Activated CD4-positive, CD25-positive, alpha-beta regulatory T cell (primary cell): ENCODE data around the gene TMEM63A.
A peak's percentile ranks its signal among the peaks of the same experiment; 100 is the strongest.

ENCODE experiments used
- DNase-seq, 4 experiments: peaks; one replicate each; lab custom pipeline; 2025; lab: John Stamatoyannopoulos, UW

Gene TMEM63A

GRCh38 chr1:225886159-225887029 lies 4.2 kb upstream of the TMEM63A start:
- no peak for DNase-seq

GRCh38 chr1:225885336-225885735 lies 3.2 kb upstream of the TMEM63A start:
- no peak for DNase-seq

- no peak for DNase-seq
These were observed 1.6 kb upstream of the TMEM63A start for GRCh38 chr1:225883616-225884265.

GRCh38 chr1:225882694-225883615 lies 775 bp upstream of the TMEM63A start:
- no peak for DNase-seq

- DNase-seq, result peak in 2 of 4 experiments; percentile 40 to 41
These were observed 860 bp downstream of the TMEM63A start for GRCh38 chr1:225881081-225881958.

- no peak for DNase-seq
These were observed 1.5 kb downstream of the TMEM63A start for GRCh38 chr1:225880636-225881035.

GRCh38 chr1:225880222-225880588 lies 2.0 kb downstream of the TMEM63A start:
- no peak for DNase-seq

GRCh38 chr1:225879521-225880221 lies 2.5 kb downstream of the TMEM63A start:
- DNase-seq, result peak in 1 of 4 experiments; percentile 10

- DNase-seq, result no peak
These were observed 3.9 kb downstream of the TMEM63A start for GRCh38 chr1:225878282-225878681.

GRCh38 chr1:225877580-225877979 lies 4.6 kb downstream of the TMEM63A start:
- peak in 1 of 4 experiments; percentile 10 for DNase-seq

- no peak for DNase-seq
These were observed 5.2 kb downstream of the TMEM63A start for GRCh38 chr1:225876900-225877510.

GRCh38 chr1:225875044-225875815 lies 7.0 kb downstream of the TMEM63A start:
- no peak for DNase-seq

- DNase-seq, result no peak
These were observed 7.7 kb downstream of the TMEM63A start for GRCh38 chr1:225874431-225874830.

- DNase-seq, result no peak
These were observed 8.8 kb downstream of the TMEM63A start for GRCh38 chr1:225873281-225873850.

GRCh38 chr1:225872075-225872430 lies 10.1 kb downstream of the TMEM63A start:
- no peak for DNase-seq

- no peak for DNase-seq
These were observed 10.7 kb downstream of the TMEM63A start for GRCh38 chr1:225871359-225872074.

GRCh38 chr1:225870911-225871310 lies 11.3 kb downstream of the TMEM63A start:
- DNase-seq, result no peak

GRCh38 chr1:225868631-225869330 lies 13.4 kb downstream of the TMEM63A start:
- no peak for DNase-seq
